C4-2B (cell line): ENCODE measurements around the gene TPCN1.

Source experiments
- CTCF ChIP-seq: fragments of 450-650 bp; conservative IDR thresholded peaks from 2 replicates; pipeline ENCODE4 v1.5.1; 2017; ENCODE audit warnings: mild to moderate bottlenecking
- ZFX ChIP-seq: fragments of 450-650 bp; IDR thresholded peaks from 2 replicates; pipeline ENCODE4 v1.6.1; 2017

GRCh38 chr12:113196582-113196981, 24.7 kb upstream of the TPCN1 start:
- TF ChIP-seq CTCF, result no peak
- no peak for TF ChIP-seq ZFX
